IMR-90 (cell line): ENCODE results near the gene SLC7A4. TPM values are rescaled to one million over a fixed set of nuclear protein-coding genes. Genes with fewer than 3 reads are reported as not detected.

Experiments
- ATAC-seq: fragments of 200-7000 bp; cut with Tn5 transposase; 2 replicates; pipeline ENCODE4 v1.9.1; 2020; ENCODE audit warnings: low read depth, mild to moderate bottlenecking, moderate library complexity
- BruUV-seq: library from RNA; stranded (reverse); fragments of 400-500 nt; replicated peaks from 2 replicates; lab custom pipeline; 2021; lab: Mats Ljungman, UMichigan
- CTCF ChIA-PET: fragments of 300-600 bp; formaldehyde crosslinking; extraction: SDS; loops from one replicate; lab custom pipeline; 2021; ENCODE audit warnings: antibody characterized with exemption; lab: Yijun Ruan, JAX
- POLR2A ChIA-PET: fragments of 300-600 bp; sonication (Branson Sonifier 250); formaldehyde crosslinking; loops from one replicate; lab custom pipeline; 2022; ENCODE audit warnings: antibody characterized with exemption; ENCODE audit not compliant: unreplicated experiment; lab: Charles Lee
- DNase-seq: peaks from one replicate; pipeline ENCODE4 v3.0.0; 2013
- H2AFZ ChIP-seq: replicated peaks from 2 replicates; pipeline ENCODE3; 2013; ENCODE audit warnings: low read length, mild to moderate bottlenecking; ENCODE audit not compliant: poor library complexity
- H2AK5ac ChIP-seq: 2 replicates; pipeline ENCODE4 v1.6.1; 2013; ENCODE audit warnings: low read depth, low read length, inconsistent platforms
- H2AK9ac ChIP-seq: replicated peaks from 2 replicates; pipeline ENCODE3; 2013; ENCODE audit warnings: mild to moderate bottlenecking, low read depth, low read length, moderate library complexity; ENCODE audit not compliant: poor library complexity
- H2BK120ac ChIP-seq: 2 replicates; pipeline ENCODE4 v1.6.1; 2013; ENCODE audit warnings: low read depth, low read length, inconsistent platforms
- H2BK15ac ChIP-seq: 3 replicates; pipeline ENCODE4 v1.6.1; 2013; ENCODE audit warnings: low read depth, low read length, inconsistent platforms
- H2BK20ac ChIP-seq: 2 replicates; pipeline ENCODE4 v1.6.1; 2013; ENCODE audit warnings: low read depth, mild to moderate bottlenecking, inconsistent platforms, low read length, moderate library complexity
- H2BK5ac ChIP-seq: 2 replicates; pipeline ENCODE4 v1.6.1; 2013; ENCODE audit warnings: mild to moderate bottlenecking, low read depth, low read length, inconsistent platforms; ENCODE audit not compliant: poor library complexity, severe bottlenecking
- H3K14ac ChIP-seq: replicated peaks from 2 replicates; pipeline ENCODE4 v1.6.1; 2013; ENCODE audit warnings: low read depth, low read length, inconsistent platforms
- H3K18ac ChIP-seq: 2 replicates; pipeline ENCODE4 v1.6.1; 2013; ENCODE audit warnings: low read depth, low read length, control low read depth
- H3K23ac ChIP-seq: 2 replicates; pipeline ENCODE4 v1.6.1; 2013; ENCODE audit warnings: low read depth, low read length, inconsistent platforms
- H3K27ac ChIP-seq: 2 replicates; pipeline ENCODE4 v1.5.1; 2013; ENCODE audit warnings: mild to moderate bottlenecking, control low read depth, low read length; ENCODE audit not compliant: insufficient read depth
- H3K27me3 ChIP-seq: 2 replicates; pipeline ENCODE4 v1.6.1; 2013; ENCODE audit warnings: low read length; ENCODE audit not compliant: control insufficient read depth, insufficient read depth
- H3K36me3 ChIP-seq: 2 replicates; pipeline ENCODE4 v1.6.1; 2013; ENCODE audit warnings: low read length, mixed read lengths; ENCODE audit not compliant: control insufficient read depth, insufficient read depth
- H3K4ac ChIP-seq: 2 replicates; pipeline ENCODE4 v1.6.1; 2013; ENCODE audit warnings: low read depth, low read length, inconsistent platforms
- H3K4me1 ChIP-seq: 2 replicates; pipeline ENCODE4 v1.6.1; 2013; ENCODE audit warnings: low read length, mixed read lengths; ENCODE audit not compliant: control insufficient read depth, insufficient read depth
- H3K4me2 ChIP-seq: 2 replicates; pipeline ENCODE4 v1.6.1; 2013; ENCODE audit warnings: low read depth, mild to moderate bottlenecking, control low read depth, low read length, moderate library complexity
- H3K4me3 ChIP-seq: 2 replicates; pipeline ENCODE4 v1.5.1; 2013; ENCODE audit warnings: low read depth, mild to moderate bottlenecking, control low read depth, low read length, moderate library complexity; ENCODE audit not compliant: insufficient read depth
- H3K56ac ChIP-seq: 2 replicates; pipeline ENCODE4 v1.6.1; 2013; ENCODE audit warnings: low read length, inconsistent platforms; ENCODE audit not compliant: insufficient read depth; ENCODE audit errors: extremely low read depth
- H3K79me1 ChIP-seq, 2 experiments: 2 replicates each; pipeline ENCODE4 v1.6.1; 2013; ENCODE audit warnings: low read length in 2 of 2, inconsistent platforms in 1 of 2, low read depth in 1 of 2
- H3K9ac ChIP-seq: 2 replicates; pipeline ENCODE4 v1.6.1; 2013; ENCODE audit warnings: low read depth, low read length, control low read depth
- H3K9me1 ChIP-seq: 2 replicates; pipeline ENCODE4 v1.6.1; 2013; ENCODE audit warnings: low read length, inconsistent platforms; ENCODE audit not compliant: insufficient read depth
- H3K9me3 ChIP-seq: 2 replicates; pipeline ENCODE4 v1.6.1; 2013; ENCODE audit warnings: low read length; ENCODE audit not compliant: control insufficient read depth, insufficient read depth
- H4K20me1 ChIP-seq: 2 replicates; pipeline ENCODE4 v1.6.1; 2013; ENCODE audit warnings: low read length, inconsistent platforms; ENCODE audit not compliant: insufficient read depth
- H4K5ac ChIP-seq: 2 replicates; pipeline ENCODE4 v1.6.1; 2013; ENCODE audit warnings: mild to moderate bottlenecking, low read depth, low read length, control low read depth
- H4K8ac ChIP-seq, 2 experiments: 2 replicates each; pipeline ENCODE4 v1.6.1; 2013; ENCODE audit warnings: low read depth in 2 of 2, low read length in 2 of 2, control low read depth in 1 of 2, inconsistent platforms in 1 of 2
- H4K91ac ChIP-seq: 2 replicates; pipeline ENCODE4 v1.6.1; 2013; ENCODE audit warnings: low read depth, low read length, inconsistent platforms; ENCODE audit not compliant: insufficient read depth
- ELK1 ChIP-seq: fragments of 150-350 bp; IDR thresholded peaks from 2 replicates; pipeline ENCODE4 v1.6.1; 2016; ENCODE audit warnings: low read depth, mild to moderate bottlenecking, low read length, moderate library complexity, borderline replicate concordance
- MAZ ChIP-seq: IDR thresholded peaks from 2 replicates; pipeline ENCODE4 v1.6.1; 2012; ENCODE audit warnings: low read depth, mild to moderate bottlenecking, low read length, improper control_type of control experiment, moderate library complexity, borderline replicate concordance
- RAD21 ChIP-seq: IDR thresholded peaks from 2 replicates; pipeline ENCODE4 v1.6.1; 2012; ENCODE audit warnings: low read length, improper control_type of control experiment
- RCOR1 ChIP-seq: IDR thresholded peaks from 2 replicates; pipeline ENCODE4 v1.6.1; 2012; ENCODE audit warnings: mild to moderate bottlenecking, low read length, improper control_type of control experiment; ENCODE audit not compliant: insufficient replicate concordance
- RFX5 ChIP-seq: IDR thresholded peaks from 2 replicates; pipeline ENCODE4 v1.8.0; 2012; ENCODE audit warnings: low read depth, mild to moderate bottlenecking, low read length, moderate library complexity
- WGBS, 2 experiments: methylation state at CpG; one replicate each; pipeline versions ENCODE4 v1.1.5 to v1.1.7; 2013; ENCODE audit warnings: missing lambda C conversion rate in 2 of 2; ENCODE audit not compliant: insufficient read length in 1 of 2; ENCODE audit errors: extremely low coverage in 2 of 2; 5-methylcytosine and 5-hydroxymethylcytosine counted together
- dilution Hi-C: fragments of 300-500 bp; cut with HindIII; formaldehyde crosslinking; loops from one replicate; pipeline ENCODE4 v1.14.3; 2018; ENCODE audit warnings: low sequenced_read_pairs; ENCODE audit not compliant: unreplicated experiment
- in situ Hi-C: fragments of 300-500 bp; cut with MboI; formaldehyde crosslinking; loops from 3 replicates; pipeline ENCODE4 v1.14.3; 2019; ENCODE audit warnings: low sequenced_read_pairs, inconsistent platforms, mixed read lengths
- intact Hi-C: fragments of 100-400 bp; cut with micrococcal nuclease; formaldehyde crosslinking; loops from 2 replicates; pipeline ENCODE4 v1.10.0; 2022
- polyA plus RNA-seq, 3 experiments: library from polyadenylated mRNA; depleted of rRNA; stranded (reverse); fragments of >200 nt; gene quantifications; 2 replicates each; pipeline ENCODE4 v1.2.3, GENCODE V29; 2012; ENCODE audit warnings: low replicate concordance in 1 of 3
- total RNA-seq: library from RNA; depleted of rRNA; stranded (reverse); fragments of >200 nt; gene quantifications from 2 replicates; pipeline ENCODE4 v1.2.3, GENCODE V29; 2012

Gene SLC7A4
- total and polyA plus RNA-seq, 2 of the 4 experiments (the other 2 are of a cell fraction) = 0.03 TPM; not detected in 1

- H3K9ac ChIP-seq = peak overlapping the region; percentile 38; the same call in 1 of the 2 replicates
These were observed 16.8 kb downstream of the SLC7A4 start for GRCh38 chr22:21015466-21016006.

More at GRCh38 chr22:21015466-21016006, 16.8 kb downstream of the SLC7A4 start:
- no CpG with 5 or more reads among the region's 10 CpGs for WGBS, 2 experiments
- peak overlapping the region; percentile 29; the same call in 1 of the 2 replicates for H3K4me2 ChIP-seq
- H4K8ac ChIP-seq = peak overlapping the region; percentile 19 to 94; a peak in 2 of 4 replicates
- no peak overlapping the region for H2BK20ac ChIP-seq
- H3K27ac ChIP-seq = peak overlapping the region; percentile 88
- H3K27me3 ChIP-seq = peaks cover 3% of the 10 kb centered on the region; the same call in 1 of the 2 replicates
- no peak for ATAC-seq
- peak overlapping the region; percentile 4; the same call in 1 of the 2 replicates for H3K18ac ChIP-seq
- H4K5ac ChIP-seq = no peak overlapping the region; the same call in 1 of the 2 replicates
- H3K9me1 ChIP-seq = peaks cover 6% of the 10 kb centered on the region; the same call in 1 of the 2 replicates
- peak overlapping the region; percentile 3 for H2BK5ac ChIP-seq
- CTCF ChIA-PET = interaction anchor here (0.6 kb wide), 1 partner anchor 72 kb away, joined by 5 read pairs; no protein-coding TSS in a partner anchor
- H2AK9ac ChIP-seq = no peak overlapping the region
- peak overlapping the region; percentile 25 for H3K4ac ChIP-seq
- no peak for DNase-seq
- H3K14ac ChIP-seq = no peak overlapping the region
- peak overlapping the region; percentile 32; the same call in 1 of the 2 replicates for H2BK120ac ChIP-seq
- POLR2A ChIA-PET = interaction anchor here (1.1 kb wide), 1 partner anchor 14 kb away, joined by 3 read pairs; the partner anchor contains the start of gene THAP7
- dilution Hi-C loops (no loop called here), intact Hi-C loops (loop anchor here (2.0 kb wide), 1 partner anchor 29 kb away; the partner anchor contains the start of gene LRRC74B), in situ Hi-C loops (loop anchor here (10.0 kb wide), 1 partner anchor 79 kb away; no protein-coding TSS in a partner anchor)
- H3K79me1 ChIP-seq = 0 out of 4 replicates have a peak, but pooled peaks cover 0 to 5% of the 10 kb centered on the region in 2 experiments
- H3K4me3 ChIP-seq = no peak overlapping the region
- no peak for TF ChIP-seq MAZ
- no peak for TF ChIP-seq RFX5
- no peak for TF ChIP-seq ELK1
- no peak for TF ChIP-seq RAD21
- TF ChIP-seq RCOR1 = no peak
- BruUV-seq = no TSS peak
- peaks cover 4% of the 10 kb centered on the region; the same call in 1 of the 2 replicates for H4K20me1 ChIP-seq
- H3K23ac ChIP-seq = no peak overlapping the region
- H2AFZ ChIP-seq = no peak overlapping the region
- H2BK15ac ChIP-seq = peak overlapping the region; percentile 3; the same call in 1 of the 3 replicates
- peak overlapping the region; percentile 35; the same call in 1 of the 2 replicates for H2AK5ac ChIP-seq
- no peaks in the 10 kb centered on the region for H3K36me3 ChIP-seq
- no peak overlapping the region for H3K56ac ChIP-seq
- peaks cover 14% of the 10 kb centered on the region for H3K4me1 ChIP-seq
- no peak overlapping the region for H4K91ac ChIP-seq
- no peaks in the 10 kb centered on the region for H3K9me3 ChIP-seq
